Renal cortex interstitium (tissue), 11 donors: ENCODE data around the gene GCC2. TPM values are rescaled to one million over a fixed set of nuclear protein-coding genes. Genes with fewer than 3 reads are reported as not detected.
"Not testable (repeated sequence)": the region's sequence is repeated elsewhere in the genome, so short reads cannot be mapped to it uniquely, and the experiment has no call there.

Experiments used
- DNase-seq, 11 donors: peaks; one replicate each; pipeline ENCODE4 v3.0.0-alpha.2; 2013; ENCODE audit warnings: low read depth in 9 of 11, low spot score in 4 of 11; ENCODE audit errors: extremely low read depth in 1 of 11
- polyA plus RNA-seq, 3 donors: library from polyadenylated mRNA; unstranded; fragments of 120-200 nt; gene quantifications; one replicate each; pipeline ENCODE4 v1.2.1, GENCODE V29; 2013; ENCODE audit not compliant: insufficient read length in 3 of 3

GCC2 gene
- polyA plus RNA-seq, 3 donors: 46.8 to 79.0 (median 58.1) TPM

DNA sequence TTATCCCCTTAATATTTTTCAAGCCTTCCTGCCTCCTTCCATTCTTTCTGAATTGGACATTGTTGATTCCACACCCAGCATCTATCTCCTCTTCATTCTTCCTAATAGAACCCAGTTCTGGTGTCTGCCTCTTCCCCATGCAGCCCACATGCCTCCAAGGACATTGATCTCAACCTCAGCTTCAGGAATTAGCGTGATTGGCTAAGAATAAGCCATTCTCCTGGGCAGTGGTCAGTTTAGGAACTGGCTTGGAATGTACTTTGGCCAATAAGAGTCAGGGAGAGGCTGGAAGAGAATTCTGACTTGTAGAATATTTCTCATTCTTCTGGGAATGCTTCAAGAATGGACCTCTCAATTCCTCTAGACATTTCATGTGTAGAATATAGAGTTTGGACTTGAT is 25.9 kb upstream of the GCC2 start:
- no peak for DNase-seq

DNA sequence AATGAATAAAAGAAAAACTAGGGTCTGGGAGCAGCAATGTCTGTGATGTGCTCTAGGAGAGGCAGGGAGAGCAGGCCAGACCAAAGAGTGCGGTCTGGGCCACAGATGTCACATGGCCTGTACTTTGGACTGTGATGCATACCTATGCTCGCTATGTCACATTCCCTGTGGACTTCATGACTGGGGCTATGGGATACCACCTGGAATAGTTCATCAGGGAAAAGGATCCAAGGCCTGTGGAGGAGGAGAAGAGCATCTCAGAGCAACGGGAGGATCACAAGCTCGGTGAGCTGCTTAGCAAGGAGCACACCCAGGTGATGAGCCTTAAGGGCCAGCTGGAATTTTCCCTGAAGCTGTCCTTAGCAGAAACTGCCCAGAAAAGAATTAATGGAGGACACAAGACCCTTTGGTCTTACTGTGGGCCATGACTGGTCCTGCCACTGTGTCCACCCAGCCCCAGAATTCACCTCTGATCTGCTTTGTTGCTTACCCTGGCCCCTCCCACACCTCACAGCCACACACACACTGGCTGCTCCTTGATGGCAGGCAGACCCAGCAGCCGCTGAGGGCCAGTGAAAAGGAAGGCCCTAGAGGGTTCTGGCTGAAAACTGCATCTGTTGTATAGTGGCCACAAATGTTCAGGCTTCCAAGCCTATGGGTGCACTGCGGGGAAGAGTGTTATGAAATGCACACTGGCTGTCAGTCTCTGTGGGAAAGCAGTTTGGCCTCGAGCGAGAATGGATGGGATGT is 25.3 kb upstream of the GCC2 start:
- DNase-seq: no peak

DNA sequence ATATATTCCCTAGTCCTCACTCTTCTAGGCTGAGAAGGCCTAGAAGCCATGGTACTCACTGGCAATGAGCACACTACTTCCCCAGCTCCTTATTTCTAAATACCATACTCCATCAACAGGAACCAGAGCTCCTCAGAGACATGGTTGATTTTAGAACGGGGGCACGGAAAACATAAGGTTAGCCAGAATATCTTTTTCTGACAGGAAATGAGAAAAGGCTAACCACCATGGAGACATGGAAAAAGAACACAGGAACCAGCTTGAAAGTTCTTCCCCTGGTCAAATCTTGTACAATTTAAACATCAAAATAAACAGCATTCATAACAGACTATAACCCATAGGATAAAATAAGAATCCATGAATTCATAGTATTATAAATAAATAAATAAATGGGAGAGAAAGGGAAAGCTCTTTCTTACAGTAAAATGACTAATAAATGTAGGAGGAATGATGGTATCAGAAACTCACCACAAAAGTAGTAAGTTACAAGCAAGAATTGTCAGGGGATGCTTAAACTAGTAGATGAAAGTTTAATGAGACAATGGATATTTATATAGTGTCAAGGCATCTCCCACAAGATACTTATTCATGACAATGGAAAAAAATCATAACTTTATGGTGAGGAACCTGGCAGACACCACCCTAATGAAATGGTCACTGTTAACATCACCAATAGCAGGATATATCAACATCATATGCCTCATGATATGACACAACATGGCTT is 20.6 kb upstream of the GCC2 start:
- DNase-seq: no peak

DNA sequence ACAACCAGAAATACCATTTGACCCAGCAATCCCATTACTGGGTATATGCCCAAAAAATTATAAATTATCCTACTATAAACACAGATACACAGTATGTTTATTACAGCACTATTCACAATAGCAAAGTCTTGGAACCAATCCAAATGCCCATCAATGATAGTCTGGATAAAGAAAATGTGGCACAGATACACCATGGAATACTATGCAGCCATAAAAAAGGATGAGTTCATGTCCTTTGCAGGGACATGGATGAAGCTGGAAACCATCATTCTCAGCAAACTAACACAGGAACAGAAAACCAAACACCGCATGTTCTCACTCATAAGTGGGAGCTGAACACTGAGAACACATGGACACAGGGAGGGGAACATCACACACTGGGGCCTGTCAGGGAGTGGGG is 13.4 kb upstream of the GCC2 start:
- DNase-seq: not testable (repeated sequence)

DNA sequence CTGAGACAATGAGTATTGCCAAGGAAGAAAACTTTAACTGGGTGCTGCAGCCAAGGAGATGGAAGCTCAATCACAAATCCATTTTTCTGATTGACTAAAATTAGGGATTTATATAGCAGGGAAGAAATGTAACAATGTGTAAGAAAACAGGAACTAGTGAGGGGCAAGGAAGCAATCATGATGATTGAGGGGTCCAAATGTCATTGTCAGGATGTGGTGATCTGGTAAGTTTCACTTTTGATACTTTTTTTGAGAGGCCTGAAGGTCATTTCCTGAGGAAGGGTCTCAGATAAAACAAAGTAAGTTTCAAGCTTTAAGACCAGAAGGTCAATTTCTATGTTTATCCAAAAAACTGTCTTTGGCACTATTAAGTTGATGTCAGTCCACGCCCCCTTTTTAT is 12.0 kb upstream of the GCC2 start:
- DNase-seq: no peak

DNA sequence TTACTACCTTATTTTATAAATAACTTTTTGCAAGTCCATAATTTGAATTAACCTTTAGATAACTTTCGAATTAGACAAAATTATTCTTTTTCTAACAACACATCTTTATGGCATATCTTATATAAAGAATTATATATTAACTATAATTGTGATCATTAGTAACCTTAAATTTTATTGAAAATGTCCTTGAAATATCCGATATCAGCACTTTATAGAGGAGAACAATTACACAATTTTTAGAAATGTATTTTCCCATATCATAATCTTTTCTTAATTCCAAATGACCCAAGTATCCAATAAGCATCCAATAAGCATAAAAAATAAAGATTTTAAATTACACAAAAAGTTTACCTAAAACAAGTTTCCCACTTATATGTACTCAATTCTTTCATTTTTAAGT is 7.3 kb upstream of the GCC2 start:
- no peak for DNase-seq

DNA sequence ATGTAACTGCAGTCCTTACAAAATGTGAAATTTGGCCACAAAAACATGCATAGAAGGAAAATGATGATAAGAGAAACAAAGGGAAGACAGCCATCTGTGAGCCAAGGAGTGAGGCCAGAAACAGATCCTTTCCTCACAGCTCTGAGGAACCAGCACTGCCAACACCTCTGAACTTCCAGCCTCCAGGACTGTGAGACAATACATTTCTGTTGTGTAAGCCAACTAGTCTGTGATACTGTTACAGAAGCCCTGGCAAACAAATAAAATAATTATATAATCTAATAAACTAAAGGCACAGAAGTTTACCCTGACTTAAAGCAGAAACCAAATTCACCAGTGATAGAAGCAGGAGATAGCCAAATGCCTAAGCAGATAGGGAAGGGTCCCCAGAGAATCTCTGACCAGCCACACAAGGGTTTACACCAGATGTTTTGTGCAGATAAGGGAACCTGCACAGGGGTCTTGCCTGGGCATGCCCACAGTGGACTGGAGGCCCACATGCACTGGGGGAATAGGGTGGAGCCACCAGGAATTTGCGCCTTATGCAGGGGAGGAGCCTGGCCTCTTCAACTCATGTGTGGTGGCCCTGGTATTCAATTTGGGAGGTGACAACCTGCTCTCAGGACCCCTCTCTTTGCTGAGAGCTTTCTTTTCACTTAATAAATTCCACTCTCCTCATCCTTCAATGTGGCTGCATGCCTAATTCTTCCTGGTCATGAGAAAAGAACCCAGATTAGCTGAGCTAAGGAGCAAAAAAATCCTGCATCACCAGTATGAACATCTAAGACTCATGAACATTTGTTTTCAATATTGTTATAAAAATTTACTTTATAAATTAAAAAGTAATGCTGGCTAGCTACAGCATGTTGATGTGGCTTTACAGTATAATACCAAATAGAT is 3.8 kb upstream of the GCC2 start:
- no peak for DNase-seq

DNA sequence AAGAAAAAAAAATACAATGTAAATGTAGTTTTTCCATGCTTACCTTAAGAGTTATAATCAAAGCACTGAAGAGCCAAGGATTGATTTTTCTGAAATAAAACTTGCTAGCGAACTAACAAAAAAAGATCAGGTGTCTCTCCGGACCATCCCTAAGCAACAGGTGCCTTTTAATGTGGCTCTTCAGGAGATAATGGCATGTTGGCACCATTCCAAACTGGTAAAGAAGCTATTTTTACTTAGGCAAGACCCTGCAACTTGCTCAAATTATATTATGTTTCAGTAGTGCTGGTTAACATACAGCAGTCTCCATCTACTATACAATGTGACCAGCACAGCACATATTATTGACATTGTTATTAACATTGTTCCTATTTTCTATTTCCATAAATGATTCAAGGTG is 2.3 kb upstream of the GCC2 start:
- DNase-seq: peak in 1 of 11 donors; percentile 6

DNA sequence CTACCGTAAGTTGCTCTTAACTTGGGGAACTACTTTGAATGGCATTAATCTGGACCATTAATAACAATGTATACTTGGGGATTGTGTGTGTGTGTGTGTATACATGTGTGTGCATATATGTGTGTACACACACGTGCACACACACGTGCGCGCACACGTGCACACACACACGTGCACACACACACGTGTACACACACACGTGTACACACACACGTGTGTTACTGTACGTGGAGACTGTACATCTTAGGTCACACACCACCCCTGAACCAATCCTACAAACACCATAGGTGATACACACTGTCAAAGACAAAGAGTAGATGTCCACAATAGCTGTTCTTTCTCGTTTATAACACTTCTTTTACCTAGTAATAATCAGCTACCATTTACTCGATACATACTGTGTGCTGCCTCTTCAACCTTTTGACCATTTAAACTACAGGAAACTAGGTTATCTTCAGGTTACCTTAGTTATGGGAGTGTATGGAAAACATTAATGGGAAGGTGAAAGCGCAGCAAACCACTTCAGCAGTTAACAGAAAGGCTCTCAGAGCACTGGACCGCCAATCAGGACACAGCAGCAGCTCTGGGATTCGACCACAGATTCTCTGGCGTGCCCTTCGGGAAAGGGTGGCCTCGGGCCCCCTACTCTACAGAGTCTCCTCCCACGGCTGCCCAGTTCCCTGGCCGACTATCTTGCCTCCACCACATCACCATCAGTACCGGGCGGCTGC is 894 bp upstream of the GCC2 start:
- no peak for DNase-seq

DNA sequence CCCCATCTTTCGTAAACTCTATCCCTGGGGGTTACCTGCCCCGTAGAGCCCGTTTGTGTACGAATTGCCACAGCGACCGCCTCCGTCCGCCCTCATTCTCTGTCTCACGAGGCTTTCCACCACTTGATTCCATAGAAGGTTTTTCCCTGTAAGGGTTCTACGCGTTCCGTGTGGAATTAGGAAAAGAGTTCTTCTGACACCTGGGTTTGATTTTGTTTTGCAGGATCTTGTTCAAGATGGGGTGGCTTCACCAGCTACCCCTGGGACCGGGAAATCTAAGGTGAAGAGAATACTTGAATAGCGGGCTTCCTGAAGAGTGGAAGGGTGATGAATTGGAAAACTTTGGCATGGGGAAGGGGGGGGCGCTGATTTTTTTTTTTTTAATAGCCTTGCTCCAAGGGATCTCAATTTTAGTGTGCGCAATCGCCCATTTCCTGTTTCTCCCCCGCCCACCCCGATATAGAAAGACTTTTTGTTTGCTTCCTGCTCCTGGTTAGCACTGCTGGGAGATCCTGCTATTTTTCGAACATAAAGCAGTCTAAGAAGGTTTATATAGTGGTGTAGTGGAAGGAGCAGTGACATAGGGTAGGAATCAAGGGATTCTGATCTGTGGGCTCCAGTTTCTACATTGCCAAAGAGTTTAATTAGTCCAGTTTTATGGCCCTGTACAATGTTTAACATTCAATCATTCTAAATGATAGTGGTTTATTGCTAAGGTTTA is 564 bp downstream of the GCC2 start:
- peak in 9 of 11 donors; percentile 5 to 63 (median 37) for DNase-seq

DNA sequence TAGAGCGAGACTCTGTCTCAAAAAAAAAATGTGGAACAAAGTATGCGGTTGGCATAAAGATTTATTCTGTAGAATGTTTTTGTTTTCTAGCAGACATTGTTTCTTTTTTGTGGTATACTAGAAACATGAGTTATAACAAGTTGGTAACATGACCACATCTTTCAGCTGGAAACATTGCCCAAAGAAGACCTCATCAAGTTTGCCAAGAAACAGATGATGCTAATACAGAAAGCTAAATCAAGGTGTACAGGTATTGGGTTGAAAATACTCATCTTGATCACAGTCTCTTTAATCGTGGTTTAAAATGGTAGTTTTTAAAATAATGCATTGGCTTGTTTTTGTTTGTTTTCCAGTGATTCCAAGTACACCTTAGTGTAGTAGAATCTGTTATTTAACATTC is 1.9 kb downstream of the GCC2 start:
- DNase-seq: no peak

DNA sequence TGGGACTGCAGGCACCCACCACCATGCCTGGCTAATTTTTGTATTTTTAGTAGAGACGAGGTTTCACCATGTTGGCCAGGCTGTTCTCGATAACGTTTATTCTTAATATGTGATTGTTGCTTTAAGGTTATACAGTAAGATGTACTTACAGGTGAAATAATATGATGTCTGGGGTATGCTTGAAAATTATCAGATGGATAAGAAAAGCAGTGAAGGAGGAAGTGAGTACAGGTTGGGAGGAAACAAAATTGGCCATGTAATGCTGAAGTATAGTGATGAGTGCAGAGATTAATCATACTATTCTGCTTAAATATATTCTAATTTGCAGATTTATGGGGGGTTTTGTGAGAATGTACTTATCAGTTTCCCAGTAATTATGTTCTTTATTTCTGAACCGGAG is 3.0 kb downstream of the GCC2 start:
- no peak for DNase-seq

DNA sequence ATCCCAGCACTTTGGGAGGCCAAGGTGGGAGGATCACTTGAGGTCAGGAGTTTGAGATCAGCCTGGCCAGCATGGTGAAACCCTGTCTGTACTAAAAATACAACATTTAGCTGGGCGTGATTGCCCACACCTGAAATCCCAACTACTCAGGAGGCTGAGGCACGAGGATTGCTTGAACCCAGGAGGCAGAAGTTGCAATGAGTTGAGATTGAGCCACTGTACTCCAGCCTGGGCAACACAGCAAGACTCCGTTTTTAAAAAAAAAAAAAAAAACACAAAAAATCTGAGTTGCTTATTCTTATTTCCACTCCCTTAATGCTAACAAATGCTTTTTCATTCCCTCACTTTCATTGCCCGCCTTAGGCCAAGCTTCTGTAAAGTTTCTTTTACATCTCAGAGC is 4.5 kb downstream of the GCC2 start:
- DNase-seq: not testable (repeated sequence)

DNA sequence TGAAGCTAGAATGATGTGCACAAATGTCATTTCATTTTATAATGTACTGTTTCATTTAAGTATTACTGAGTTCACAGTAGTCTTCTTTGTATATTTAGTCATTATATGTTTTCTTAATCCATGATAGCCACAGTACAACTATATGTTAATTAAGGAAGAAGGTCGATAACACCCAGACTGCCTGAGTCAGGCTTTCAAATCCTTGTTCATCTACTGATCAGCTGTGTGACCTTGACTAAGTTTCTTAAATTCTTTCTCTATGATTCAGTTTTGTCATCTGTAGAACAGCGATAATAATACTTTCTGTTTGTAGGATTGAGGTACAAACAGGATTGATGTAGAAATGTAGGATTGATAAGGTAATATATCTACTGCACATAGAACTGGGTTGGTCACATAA is 5.4 kb downstream of the GCC2 start:
- DNase-seq: no peak

DNA sequence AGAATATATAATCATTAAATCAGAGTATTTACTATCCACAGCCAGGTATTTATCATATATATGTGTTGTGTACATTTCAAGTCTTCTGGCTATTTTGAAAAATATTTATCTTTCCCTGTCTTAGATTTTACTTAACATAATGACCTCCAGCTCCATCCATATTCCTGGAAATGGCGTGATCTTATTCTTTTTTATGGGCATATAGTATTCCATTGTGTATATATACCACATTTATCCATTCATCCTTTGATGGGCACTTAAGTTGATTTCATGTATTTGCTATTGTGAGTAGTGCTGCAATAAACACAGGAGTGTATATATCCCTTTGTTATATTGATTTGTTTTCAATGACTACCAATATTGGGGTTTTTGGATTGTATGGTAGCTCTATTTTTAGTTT is 6.6 kb downstream of the GCC2 start:
- no peak for DNase-seq

DNA sequence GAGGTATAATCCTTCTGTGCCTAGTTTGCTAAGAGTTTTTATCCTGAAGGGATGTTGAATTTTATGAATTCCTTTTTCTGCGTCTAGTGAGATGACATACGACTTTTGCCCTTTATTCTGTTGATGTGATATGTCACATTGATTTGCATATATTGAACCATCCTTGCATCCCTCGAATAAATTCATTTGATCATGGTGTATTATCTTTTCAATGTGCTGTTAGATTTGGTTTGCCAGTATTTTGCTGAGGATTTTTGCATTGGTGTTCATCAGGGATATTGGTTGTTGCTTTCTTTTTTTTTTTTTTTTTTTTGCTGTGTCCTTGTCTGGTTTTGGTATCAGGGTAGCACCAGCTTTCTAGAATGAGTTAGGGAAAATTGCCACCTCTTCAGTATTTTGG is 9.1 kb downstream of the GCC2 start:
- no peak for DNase-seq

DNA sequence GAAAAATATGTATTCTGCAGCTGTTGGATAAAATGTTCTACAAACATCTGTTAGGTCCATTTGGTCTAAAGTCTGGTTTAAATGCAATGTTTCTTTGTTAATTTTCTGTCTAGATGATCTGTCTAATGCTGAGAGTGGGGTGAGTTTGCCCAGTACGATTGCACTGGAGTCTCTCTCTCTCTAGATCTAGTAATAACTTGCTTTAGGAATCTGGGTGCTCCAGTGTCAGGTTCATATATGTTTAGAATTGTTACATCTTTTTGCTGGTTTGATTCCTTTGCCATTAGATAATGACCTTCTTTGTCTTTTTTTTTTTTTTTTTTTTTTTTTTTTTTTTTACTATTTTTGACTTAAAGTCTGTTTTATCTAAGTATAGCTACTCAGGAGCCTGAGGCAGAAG is 10.4 kb downstream of the GCC2 start:
- no peak for DNase-seq

DNA sequence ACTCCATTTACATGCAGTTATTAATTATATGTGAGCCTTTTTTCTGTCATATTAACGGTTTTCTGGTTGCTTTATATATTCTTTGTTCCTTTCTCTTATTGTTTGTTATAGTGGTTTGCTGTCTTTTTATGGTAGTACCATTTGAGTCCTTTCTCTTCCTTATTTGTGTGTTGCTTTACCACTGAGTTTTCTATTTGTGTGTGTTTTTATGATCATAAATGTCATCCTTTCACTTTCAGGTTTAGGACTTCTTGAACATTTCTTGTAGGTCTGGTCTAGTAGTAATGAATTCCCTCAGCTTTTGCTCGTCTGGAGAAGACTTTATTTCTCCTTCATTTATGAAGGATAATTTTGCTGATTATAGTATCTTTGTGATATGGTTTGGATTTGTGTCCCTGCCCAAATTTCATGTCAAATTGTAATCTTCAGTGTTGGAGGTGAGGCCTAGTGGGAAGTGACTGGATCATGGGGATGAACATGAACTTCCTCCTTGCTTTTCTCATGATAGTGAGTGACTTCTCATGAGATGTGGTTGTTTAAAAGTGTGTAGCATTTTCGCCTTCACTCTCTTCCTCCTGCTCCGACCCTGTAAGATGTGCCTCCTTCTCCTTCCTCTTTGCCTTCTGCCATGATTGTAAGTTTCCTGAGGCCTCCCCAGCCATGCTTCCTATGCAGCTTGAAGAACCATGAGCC is 11.5 kb downstream of the GCC2 start:
- DNase-seq: no peak
